ENCODE measurements around the gene CCDC7.
"Not testable (repeated sequence)": the region's sequence is repeated elsewhere in the genome, so short reads cannot be mapped to it uniquely, and the experiment has no call there.

CCDC7 gene

DNA sequence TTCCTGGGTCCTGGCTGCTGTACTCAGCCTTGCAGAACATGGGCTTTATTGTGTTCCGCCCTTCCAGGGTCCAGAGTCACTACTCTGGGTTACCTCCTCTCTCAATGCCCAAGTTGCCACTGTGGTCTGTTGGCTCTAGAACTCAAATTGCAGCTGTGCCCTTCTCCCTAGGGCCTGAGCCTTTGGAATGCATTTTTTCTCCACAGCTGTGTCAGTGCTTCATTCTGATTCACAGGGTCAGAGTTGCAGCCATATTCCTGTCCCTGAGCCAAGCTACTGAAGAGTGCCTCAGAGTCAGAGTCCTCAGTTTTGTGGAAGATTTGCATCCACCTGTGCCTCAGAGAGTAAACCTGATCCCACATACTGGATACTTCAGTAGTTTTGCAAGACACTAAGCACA, 344.5 kb downstream of the CCDC7 start:
- H3K4me3 ChIP-seq (replicated peaks; ENCODE audit: low read depth, low read length), result no peak overlapping the region
- DNase-seq (ENCODE audit: extremely low read depth, low read depth), result no peak
- TF ChIP-seq, protein P1, sequence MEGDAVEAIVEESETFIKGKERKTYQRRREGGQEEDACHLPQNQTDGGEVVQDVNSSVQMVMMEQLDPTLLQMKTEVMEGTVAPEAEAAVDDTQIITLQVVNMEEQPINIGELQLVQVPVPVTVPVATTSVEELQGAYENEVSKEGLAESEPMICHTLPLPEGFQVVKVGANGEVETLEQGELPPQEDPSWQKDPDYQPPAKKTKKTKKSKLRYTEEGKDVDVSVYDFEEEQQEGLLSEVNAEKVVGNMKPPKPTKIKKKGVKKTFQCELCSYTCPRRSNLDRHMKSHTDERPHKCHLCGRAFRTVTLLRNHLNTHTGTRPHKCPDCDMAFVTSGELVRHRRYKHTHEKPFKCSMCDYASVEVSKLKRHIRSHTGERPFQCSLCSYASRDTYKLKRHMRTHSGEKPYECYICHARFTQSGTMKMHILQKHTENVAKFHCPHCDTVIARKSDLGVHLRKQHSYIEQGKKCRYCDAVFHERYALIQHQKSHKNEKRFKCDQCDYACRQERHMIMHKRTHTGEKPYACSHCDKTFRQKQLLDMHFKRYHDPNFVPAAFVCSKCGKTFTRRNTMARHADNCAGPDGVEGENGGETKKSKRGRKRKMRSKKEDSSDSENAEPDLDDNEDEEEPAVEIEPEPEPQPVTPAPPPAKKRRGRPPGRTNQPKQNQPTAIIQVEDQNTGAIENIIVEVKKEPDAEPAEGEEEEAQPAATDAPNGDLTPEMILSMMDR (IDR thresholded peaks at IDR 0.05; ENCODE audit: low read depth, low read length, missing control alignments), result no peak

DNA sequence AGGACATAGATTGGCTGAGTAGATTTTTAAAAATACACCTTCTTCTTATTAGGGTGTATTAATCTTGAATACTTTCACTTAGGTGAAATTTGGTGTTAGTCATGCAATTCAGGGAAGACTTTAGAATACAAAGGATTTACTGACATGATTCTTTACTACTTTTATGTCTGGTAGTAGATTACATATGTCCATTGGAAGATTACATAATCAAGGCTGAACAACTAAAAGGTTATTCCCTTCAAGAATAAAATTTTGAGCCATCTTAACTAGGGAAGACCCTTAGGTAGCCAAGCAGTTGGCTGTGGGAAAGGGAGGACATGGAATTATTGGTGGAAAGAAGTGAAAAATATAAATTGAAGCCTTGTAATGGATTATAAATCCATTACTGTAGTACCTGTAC, 347.1 kb downstream of the CCDC7 start:
- DNase-seq (ENCODE audit: extremely low read depth, low read depth), result no peak
- H3K4me3 ChIP-seq (replicated peaks; ENCODE audit: low read depth, low read length), result no peak overlapping the region
- TF ChIP-seq, protein P1 (IDR thresholded peaks at IDR 0.05; ENCODE audit: low read depth, low read length, missing control alignments), result no peak

DNA sequence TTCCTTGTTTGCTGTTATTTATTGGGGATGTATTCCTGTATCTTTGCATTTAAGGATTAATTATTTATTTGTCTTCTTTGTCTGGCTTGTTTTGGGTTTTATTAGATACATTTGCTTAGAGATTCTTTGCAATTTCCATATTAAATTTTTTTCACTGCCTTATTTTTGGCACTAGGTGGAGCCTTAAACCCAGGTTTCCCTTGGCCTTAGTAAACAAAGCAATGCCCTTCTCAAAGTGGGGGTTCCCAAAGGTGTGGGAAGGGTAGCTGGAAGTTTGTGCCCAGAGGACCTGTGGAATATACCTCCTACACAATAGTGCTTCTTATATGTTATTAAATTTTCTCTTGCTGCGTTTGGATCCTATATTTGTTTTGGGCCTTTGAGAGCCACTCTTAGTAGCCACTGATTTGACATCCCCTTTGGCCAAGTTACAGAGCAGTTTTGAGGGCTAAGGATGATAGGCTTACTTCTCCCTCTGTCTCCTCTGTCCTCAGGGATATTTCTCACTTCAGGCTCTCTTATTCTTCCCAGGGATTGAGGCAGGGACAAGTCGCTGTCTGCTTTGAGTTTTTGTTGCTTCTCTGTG, 349.8 kb downstream of the CCDC7 start:
- peak; percentile 6 for DNase-seq (ENCODE audit: extremely low read depth, low read depth)
- TF ChIP-seq, protein P1 (IDR thresholded peaks at IDR 0.05; ENCODE audit: low read depth, low read length, missing control alignments), result peak; percentile 62
- no peak overlapping the region for H3K4me3 ChIP-seq (replicated peaks; ENCODE audit: low read depth, low read length)

DNA sequence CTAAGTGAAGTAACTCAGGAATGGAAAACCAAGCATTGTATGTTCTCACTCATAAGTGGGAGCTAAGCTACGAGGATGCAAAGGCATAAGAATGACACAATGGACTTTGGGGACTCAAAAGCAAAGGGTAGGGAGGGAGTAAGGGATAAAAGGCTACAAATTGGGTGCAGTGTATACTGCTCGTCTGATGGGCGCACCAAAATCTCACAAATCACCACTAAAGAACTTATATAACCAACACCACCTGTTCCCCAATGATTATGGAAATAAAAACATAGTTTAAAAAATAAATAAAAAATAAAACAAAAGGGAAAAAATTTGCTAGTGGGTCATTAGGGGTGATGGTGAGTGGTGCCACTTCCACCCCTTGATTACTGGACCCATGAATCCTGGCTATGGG, 351.5 kb downstream of the CCDC7 start:
- not testable (repeated sequence) for DNase-seq (ENCODE audit: extremely low read depth, low read depth); H3K4me3 ChIP-seq (replicated peaks; ENCODE audit: low read depth, low read length)

GRCh38 chr10:32846974-32847373, 401.0 kb downstream of the CCDC7 start:
- DNase-seq (ENCODE audit: extremely low read depth, low read depth), result no peak
- TF ChIP-seq, protein P1 (IDR thresholded peaks at IDR 0.05; ENCODE audit: low read depth, low read length, missing control alignments), result no peak
- no peak overlapping the region for H3K4me3 ChIP-seq (replicated peaks; ENCODE audit: low read depth, low read length)

- TF ChIP-seq, protein P1 (IDR thresholded peaks at IDR 0.05; ENCODE audit: low read depth, low read length, missing control alignments), result no peak
- no peak overlapping the region for H3K4me3 ChIP-seq (replicated peaks; ENCODE audit: low read depth, low read length)
- DNase-seq (ENCODE audit: extremely low read depth, low read depth), result no peak
Measured at GRCh38 chr10:32851301-32851700, 405.4 kb downstream of the CCDC7 start.

- TF ChIP-seq, protein P1 (IDR thresholded peaks at IDR 0.05; ENCODE audit: low read depth, low read length, missing control alignments), result no peak
- no peak overlapping the region for H3K4me3 ChIP-seq (replicated peaks; ENCODE audit: low read depth, low read length)
- no peak for DNase-seq (ENCODE audit: extremely low read depth, low read depth)
Measured at GRCh38 chr10:32854435-32854834, 408.5 kb downstream of the CCDC7 start.
